HG02973 (cell line): ENCODE measurements around the gene KCNH1.
A peak's percentile ranks its signal among the peaks of the same experiment; 100 is the strongest.

ENCODE experiments used
- ATAC-seq: cut with Tn5 transposase; IDR thresholded peaks from one replicate; pipeline ENCODE4 v1.9.1; 2021; ENCODE audit warnings: moderate library complexity; ENCODE audit not compliant: unreplicated experiment

The KCNH1 gene

DNA sequence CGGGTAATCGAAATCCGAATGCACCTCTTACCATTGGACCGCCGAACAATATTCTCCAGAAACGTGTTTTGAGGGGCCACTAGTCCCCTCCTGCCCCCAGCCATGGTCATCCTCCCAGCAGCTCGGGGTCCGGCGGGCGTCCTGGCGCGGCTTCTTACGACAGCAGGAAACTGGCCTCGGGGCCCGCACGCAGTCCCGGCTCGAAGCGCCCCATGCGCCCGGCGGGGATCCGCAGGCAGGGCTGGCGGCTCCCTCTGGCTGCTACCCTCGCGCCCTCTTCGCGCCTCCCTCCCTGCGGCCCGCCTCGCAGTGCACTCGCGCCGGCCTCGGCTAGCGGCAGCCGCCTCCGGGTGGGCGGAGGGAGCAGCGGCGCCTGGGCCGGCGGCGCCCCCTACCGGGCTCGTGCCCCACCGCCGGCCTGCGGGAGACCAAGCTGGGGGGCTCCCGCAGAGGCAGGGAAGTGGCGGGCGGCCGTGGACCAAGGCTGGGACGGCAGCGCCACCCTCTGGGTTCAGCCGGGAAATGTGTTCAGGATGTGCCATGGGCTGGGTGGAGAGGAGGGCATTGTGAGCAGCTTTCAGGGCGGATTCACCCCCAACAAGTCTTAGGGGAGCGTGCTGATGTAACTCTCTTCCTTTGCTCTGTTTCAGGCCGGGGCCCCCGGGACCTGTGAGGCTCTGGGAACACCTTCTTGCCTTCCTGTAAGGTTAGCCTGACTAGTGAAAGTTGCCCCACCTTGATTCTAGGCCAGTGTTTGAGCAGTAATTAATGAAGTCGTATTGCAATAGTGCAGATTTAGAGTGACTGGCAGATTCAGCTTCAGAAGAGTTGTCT, at the start of gene KCNH1:
Gene KCNH1 (minus strand): TSS at position 313 of the 834 bp plus-strand sequence. CDS start 203 bp downstream, at position 110.
- ATAC-seq = peak; percentile 92

DNA sequence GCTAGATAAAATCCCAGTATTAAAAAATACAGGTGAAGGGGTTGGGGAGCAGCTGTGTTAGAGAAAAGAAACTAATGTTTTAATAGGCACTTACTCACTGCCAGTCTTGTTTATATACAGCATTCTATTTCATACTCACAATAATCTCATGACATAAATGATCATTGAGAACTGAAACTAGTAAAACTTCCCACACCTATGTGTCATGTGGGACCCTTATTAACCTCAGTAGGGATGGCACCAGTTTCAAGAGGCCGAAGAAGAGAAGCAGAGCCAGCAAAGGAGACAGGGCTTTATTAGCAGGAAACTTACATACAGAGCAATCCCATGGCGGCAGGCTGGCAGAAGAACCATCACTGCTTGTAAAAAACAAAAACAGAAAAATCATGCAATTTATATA, 48.8 kb upstream of the KCNH1 start:
- ATAC-seq = no peak

GRCh38 chr1:211174375-211174774, 40.4 kb upstream of the KCNH1 start:
- ATAC-seq = no peak

DNA sequence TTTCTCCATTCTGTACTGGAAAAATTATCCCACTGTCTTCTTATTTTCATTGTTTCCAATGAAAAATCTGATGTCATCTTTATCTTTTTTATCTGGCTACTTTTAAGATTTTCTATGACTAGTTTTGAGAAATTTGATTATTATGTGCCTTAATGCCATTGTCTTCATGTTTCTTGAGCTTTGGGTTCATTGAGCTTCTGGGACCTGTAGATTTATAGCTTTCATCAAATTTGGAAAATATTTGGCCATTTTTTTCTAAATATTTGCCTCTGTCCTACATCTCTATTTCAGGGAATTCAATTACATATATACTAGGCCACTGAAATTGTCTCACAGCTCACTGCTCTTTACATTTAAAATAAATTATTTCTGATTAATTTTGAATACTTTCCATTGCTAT, 38.7 kb upstream of the KCNH1 start:
- ATAC-seq = no peak

DNA sequence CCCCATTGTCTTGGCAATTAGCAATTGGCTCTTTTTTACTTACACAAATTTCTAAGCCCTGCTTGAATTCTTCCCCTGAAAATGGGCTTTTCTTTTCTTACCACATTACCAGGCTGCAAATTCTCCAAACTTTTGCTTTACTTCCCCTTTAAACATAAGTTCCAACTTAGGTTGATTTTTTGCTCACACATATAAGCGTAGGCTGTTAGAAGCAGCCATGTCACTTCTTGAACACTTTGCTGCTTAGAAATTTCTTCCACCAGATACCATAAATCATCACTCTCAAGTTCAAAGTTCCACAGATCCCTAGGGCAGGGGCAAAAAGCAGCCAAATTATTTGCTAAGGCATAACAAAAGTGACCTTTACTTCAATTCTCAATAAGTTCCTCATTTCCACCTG, 35.4 kb upstream of the KCNH1 start:
- no peak for ATAC-seq

GRCh38 chr1:211158866-211159265, 24.9 kb upstream of the KCNH1 start:
- ATAC-seq = no peak

GRCh38 chr1:211155040-211155439, 21.1 kb upstream of the KCNH1 start:
- no peak for ATAC-seq

- no peak for ATAC-seq
These were observed 20.0 kb upstream of the KCNH1 start for GRCh38 chr1:211153932-211154331.

DNA sequence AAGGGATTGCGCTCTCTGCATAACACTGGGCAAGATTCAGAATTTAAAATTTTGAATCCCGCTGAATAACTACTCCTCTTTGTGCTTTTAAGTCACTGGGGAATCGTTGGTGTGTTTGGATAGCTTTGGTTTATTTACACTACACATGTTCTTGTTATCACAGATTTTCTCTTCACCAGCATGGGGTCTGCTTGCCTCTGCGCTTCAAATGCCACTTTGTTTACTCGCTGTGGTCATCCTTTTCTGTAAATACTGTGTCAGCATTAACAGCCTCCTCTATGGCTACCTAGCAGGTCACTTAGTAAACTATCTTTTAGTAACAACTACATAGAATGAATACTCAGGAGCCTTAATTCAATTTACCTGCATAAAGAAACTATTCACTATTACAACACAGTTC, 14.4 kb upstream of the KCNH1 start:
- no peak for ATAC-seq

DNA sequence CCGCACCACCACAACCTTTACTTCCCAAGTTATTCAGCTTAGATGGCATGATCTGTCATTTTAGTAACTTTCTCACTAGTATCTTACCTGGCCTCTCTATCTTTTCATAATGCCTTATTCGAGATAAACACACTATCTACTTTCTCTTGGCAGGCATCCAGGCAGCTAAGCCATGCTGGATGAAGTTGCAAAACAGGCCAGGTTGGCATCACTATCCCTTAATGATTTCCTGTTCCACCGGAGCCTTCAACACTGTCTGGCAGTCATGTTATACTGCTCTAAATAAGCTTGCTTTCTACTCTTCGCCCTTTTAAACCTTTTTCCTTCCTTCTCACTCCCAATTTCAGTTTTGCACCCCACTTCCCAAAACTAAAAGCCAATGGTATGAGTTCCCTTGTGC, 12.0 kb upstream of the KCNH1 start:
- no peak for ATAC-seq

- ATAC-seq = peak; percentile 31
These were observed 1.5 kb upstream of the KCNH1 start for GRCh38 chr1:211135342-211135950.

DNA sequence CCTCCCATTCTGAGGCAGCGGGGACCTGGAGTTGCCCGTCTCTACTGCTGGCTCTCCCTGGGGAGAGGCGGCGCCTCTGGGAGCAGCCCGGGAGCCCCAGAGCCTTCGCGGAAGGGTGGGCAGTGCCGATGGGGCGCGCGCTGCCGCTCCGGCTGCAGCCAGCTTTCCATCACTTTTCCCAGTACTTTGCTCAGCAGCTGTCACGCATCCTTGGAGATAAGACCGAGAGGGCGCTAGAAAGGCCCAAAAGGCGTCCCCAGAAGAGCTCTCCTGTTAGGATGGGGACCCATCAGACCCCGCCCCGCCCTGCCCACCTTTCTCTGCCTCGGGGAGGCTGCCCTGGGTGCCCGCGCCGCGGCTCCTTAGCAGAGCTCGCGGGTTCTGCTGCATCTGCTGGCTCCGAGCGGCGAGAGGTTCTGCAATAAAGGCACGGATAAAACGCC, 534 bp downstream of the KCNH1 start:
- ATAC-seq = no peak

GRCh38 chr1:211132721-211133392, 1.1 kb downstream of the KCNH1 start:
- ATAC-seq = no peak

GRCh38 chr1:211129776-211130175, 4.2 kb downstream of the KCNH1 start:
- no peak for ATAC-seq

GRCh38 chr1:211127166-211127565, 6.8 kb downstream of the KCNH1 start:
- no peak for ATAC-seq

DNA sequence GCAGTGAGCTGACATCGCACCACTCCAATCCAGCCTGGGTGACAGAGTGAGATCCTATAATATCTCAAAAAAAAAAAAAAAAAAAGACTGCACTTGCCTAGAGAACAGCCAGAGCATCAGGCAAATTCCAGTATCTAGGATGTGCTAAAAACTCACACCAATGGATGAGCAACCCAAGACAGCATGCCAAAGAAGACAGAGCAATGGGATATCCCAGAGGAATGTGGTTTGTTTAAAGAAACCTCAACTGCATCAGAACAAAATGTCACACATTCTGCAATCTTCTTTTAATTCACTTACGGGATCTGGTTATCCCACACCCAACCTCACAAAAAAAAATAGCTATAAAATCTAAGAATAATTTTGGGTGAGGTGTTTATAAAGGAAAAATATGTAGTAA, 7.3 kb downstream of the KCNH1 start:
- no peak for ATAC-seq

DNA sequence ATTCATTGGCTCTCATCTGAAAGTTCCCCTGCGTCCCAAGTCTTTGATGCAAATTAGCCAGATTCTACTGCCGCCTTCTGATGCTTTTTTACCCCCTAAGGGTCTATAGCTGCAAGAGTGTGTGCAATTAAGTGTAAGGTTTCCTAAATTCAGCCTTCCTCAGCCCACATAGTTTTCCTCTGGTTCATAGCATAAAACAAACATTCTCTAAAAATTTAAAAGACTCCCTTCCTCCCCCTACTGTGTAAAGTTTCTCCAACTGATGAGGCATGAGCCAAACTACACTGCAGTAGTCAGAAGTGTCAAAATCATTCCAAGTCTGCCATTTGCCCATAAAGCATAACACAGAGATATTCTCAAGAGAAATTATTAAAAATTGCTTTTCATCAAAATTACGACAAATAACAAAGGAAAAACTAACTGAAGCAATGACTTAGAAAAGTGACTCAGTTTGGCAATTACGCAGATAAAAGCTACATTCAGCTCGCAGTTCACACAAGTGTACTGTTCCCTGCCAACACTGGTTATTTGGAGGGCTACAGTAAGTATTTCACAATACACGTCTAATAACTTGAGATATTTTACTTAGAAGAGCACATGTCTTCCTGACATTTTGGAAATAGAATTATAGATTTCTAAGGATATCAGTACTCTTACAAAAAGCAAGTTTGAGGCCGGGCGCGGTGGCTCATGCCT, 15.4 kb downstream of the KCNH1 start:
- no peak for ATAC-seq

- no peak for ATAC-seq
These were observed 19.5 kb downstream of the KCNH1 start for GRCh38 chr1:211114446-211114845.

- ATAC-seq = no peak
These were observed 20.4 kb downstream of the KCNH1 start for GRCh38 chr1:211113566-211113965.

GRCh38 chr1:211111351-211111750, 22.6 kb downstream of the KCNH1 start:
- no peak for ATAC-seq

- no peak for ATAC-seq
These were observed 32.5 kb downstream of the KCNH1 start for GRCh38 chr1:211101481-211101880.
